ENCODE results near the gene PPFIA4. TPM values are rescaled to one million over a fixed set of nuclear protein-coding genes. Genes with fewer than 3 reads are reported as not detected.

The PPFIA4 gene
- total and polyA plus RNA-seq, 9 of the 15 experiments (the other 6 are each of a cell fraction or from before 2014, with no cell fraction given) = 0.07 to 12.0 (median 0.70) TPM

DNA sequence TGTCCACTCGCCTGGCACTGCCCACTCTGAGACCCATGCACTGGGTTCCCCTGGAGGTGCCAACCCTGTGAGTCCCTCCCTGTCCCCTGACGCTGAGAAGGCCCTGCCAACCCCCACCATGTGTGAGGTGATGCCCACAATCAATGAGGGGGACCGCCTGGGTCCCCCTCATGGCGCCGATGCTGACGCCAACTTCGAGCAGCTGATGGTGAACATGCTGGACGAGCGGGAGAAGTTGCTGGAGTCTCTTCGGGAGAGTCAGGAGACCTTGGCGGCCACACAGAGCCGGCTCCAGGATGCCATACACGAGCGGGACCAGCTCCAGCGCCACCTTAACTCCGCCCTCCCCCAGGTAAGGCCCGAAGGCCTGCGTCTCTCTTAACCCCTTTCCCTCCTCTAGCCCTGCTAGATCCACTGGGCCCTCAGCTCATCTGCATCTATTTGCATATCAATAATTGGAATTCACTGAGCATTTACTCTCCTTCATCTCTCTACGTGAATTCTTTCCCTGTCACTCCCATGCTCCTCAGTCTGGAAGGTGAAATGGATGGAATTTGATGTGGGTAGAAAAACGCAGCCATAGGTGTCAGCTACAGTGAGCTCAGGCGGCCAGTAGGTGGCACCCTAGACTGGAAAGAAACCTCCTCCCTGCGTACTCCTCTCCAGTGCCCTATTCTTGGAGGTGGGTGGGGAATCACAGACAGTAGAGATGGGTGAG, 12.8 kb downstream of the PPFIA4 start (continued):
- TF ChIP-seq, protein P1, sequence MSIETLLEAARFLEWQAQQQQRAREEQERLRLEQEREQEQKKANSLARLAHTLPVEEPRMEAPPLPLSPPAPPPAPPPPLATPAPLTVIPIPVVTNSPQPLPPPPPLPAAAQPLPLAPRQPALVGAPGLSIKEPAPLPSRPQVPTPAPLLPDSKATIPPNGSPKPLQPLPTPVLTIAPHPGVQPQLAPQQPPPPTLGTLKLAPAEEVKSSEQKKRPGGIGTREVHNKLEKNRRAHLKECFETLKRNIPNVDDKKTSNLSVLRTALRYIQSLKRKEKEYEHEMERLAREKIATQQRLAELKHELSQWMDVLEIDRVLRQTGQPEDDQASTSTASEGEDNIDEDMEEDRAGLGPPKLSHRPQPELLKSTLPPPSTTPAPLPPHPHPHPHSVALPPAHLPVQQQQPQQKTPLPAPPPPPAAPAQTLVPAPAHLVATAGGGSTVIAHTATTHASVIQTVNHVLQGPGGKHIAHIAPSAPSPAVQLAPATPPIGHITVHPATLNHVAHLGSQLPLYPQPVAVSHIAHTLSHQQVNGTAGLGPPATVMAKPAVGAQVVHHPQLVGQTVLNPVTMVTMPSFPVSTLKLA (conservative IDR thresholded peaks at IDR 0.05) = no peak
- no peak for TF ChIP-seq ZNF347 (CRISPR knock-in tag; IDR thresholded peaks at IDR 0.05; ENCODE audit: low read depth)
- TF ChIP-seq MGA (IDR thresholded peaks at IDR 0.05) = no peak
- no peak for TF ChIP-seq BDP1 (IDR thresholded peaks at IDR 0.05; ENCODE audit: insufficient read depth, insufficient read length)
- TF ChIP-seq HNRNPUL1 (IDR thresholded peaks at IDR 0.05; ENCODE audit: low read length) = no peak
- no peak for TF ChIP-seq NCOA6 (IDR thresholded peaks at IDR 0.05)
- 0 out of 2 replicates have a peak, but pooled peaks have one; percentile 19 for TF ChIP-seq SMAD4 (CRISPR knock-in tag; conservative IDR thresholded peaks at IDR 0.05)
- TF ChIP-seq PML (IDR thresholded peaks at IDR 0.05; ENCODE audit: low read length) = no peak
- no peak for TF ChIP-seq NCOA4 (IDR thresholded peaks at IDR 0.05; ENCODE audit: partially characterized antibody)
- no peak for TF ChIP-seq SMARCA5 (IDR thresholded peaks at IDR 0.05)
- TF ChIP-seq FOXJ2 (tag; IDR thresholded peaks at IDR 0.05) = no peak
- no peak for TF ChIP-seq DDX20 (tag; IDR thresholded peaks at IDR 0.05; ENCODE audit: low read depth)
- no peak for TF ChIP-seq NR4A1 (CRISPR knock-in tag; IDR thresholded peaks at IDR 0.05)
- TF ChIP-seq NR4A1 (tag; IDR thresholded peaks at IDR 0.05) = no peak
- TF ChIP-seq ZNF263 (CRISPR knock-in tag; IDR thresholded peaks at IDR 0.05; ENCODE audit: borderline replicate concordance) = peak; percentile 79
- TF ChIP-seq ARID2 (IDR thresholded peaks at IDR 0.05) = no peak
